LNCAP (cell line): ENCODE results near the gene LIN54.

Experiments used
- TF ChIP-seq, protein P1 (sequence below): fragments of 450-650 bp; IDR thresholded peaks from 2 replicates; pipeline ENCODE4 v1.5.1; 2017; ENCODE audit warnings: mild to moderate bottlenecking

LIN54 gene

DNA sequence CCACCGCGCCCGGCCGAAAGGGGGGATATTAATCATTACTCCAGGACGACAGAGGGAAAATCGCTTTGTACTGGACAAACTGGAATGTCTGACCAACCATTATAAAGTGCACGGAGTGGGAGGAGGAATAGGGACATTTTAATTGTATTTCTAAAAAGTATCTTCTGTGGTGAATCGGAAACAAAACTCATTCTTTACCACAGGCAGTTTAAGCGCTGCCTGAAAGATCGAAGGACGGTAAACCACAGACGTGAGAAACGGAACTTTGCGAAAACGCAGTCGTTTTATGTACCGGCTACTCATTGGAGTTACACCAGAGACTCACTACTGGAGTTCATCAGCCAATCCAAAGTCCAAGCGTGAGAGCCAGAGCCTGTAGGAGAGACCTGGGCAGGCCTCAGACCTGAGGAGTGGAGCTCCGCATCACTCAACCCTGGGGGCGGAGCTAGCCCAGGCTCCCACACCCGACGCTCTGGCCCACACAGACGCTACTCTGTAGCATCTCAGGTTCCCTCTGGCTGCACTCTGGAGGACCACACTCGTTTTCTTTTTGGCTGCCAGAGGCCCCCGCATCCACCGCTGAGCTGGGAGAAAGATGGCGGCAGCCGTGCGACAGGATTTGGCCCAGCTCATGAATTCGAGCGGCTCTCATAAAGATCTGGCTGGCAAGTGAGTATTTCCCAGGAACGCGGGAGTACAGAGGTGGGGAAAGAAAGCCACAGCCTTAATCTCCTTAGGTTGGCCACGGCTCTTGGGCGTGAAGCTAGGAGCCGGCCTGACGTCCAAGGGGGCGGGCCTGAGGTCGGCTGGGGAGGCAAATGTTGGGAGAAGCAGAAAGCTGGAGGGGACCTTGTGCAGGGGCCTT lies 24.2 kb upstream of the LIN54 start, which contains the start of gene COPS4:
COPS4 (plus strand) TSS at position 554 of the 865 bp plus-strand sequence; CDS start at position 596, 42 bp downstream.
- TF ChIP-seq, protein P1, sequence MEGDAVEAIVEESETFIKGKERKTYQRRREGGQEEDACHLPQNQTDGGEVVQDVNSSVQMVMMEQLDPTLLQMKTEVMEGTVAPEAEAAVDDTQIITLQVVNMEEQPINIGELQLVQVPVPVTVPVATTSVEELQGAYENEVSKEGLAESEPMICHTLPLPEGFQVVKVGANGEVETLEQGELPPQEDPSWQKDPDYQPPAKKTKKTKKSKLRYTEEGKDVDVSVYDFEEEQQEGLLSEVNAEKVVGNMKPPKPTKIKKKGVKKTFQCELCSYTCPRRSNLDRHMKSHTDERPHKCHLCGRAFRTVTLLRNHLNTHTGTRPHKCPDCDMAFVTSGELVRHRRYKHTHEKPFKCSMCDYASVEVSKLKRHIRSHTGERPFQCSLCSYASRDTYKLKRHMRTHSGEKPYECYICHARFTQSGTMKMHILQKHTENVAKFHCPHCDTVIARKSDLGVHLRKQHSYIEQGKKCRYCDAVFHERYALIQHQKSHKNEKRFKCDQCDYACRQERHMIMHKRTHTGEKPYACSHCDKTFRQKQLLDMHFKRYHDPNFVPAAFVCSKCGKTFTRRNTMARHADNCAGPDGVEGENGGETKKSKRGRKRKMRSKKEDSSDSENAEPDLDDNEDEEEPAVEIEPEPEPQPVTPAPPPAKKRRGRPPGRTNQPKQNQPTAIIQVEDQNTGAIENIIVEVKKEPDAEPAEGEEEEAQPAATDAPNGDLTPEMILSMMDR, result peak; percentile 39; the same call in 1 of the 2 replicates

- TF ChIP-seq, protein P1, result no peak
Observed at GRCh38 chr4:83029688-83030087, 19.1 kb upstream of the LIN54 start.

DNA sequence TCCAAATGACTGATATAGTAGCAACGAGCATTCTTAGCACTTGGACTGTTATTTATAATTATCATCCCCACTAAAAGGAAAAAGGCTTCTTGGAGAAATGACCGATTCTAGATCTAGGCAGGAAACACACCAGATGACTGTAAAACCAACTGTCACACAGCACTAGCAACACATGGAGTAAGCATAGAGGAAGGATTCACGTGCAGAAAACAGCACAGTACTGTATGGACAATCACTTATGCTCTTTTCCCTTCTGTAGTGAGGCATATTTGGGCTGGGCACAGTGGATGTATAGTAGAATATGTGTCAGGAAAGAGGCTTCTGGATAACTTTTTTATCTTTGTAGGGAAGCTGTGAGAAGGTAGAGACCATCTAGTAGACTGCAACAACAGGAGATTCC lies 18.4 kb upstream of the LIN54 start:
- TF ChIP-seq, protein P1, result no peak

GRCh38 chr4:83025563-83025962 lies 14.9 kb upstream of the LIN54 start:
- TF ChIP-seq, protein P1, result no peak

DNA sequence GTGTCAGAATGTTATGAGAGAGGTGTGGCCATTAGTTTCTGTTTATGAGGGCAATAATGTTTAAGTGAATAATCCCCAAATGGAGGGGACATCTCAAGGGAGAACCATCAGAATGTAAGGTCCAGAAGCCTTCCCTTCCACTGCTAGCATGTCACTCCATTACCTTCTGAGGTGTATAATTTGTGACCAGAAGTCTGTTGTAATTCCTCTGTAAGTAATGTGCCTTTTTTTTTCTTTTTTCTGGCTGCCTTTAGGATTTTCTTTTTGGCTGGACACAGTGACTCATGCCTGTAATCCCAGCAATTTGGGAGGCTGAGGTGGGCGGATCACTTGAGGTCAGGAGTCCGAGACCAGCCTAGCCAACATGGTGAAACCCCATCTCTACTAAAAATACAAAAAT lies 13.6 kb upstream of the LIN54 start:
- TF ChIP-seq, protein P1, result no peak

DNA sequence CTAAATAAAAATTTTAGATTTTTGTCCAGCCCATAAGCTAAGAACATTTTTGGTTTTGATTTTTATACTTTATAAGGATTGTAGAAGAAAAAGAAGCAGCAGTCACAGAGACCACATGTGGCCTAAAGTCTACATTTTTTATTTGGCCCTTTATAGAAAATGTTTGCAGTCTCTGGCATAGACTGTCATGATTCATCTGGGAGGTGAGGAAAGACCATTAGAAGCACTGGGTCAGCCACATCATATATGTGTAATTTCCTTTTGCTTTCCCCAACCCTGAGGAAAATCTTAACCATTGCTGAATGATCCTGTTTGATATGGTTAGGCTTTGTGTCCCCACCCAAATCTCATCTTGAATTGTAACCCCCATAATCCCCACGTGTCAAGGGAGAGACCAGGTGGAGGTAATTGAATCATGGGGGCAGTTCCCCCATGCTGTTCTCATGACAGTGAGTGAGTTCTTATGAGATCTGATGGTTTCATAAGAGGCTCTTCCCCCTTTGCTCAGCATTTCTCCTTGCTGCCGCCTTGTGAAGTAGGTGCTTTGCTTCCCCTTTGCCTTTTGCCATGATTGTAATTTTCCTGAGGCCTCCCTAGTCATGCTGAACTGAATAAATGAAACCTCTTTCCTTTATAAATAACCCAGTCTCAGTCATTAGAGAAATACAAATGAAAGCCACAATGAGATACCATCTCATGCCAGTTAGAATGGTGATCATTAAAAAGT lies 12.3 kb upstream of the LIN54 start:
- TF ChIP-seq, protein P1, result no peak

- TF ChIP-seq, protein P1, result no peak
Observed at GRCh38 chr4:83019794-83020494, 9.3 kb upstream of the LIN54 start.
